Measurements from ENCODE around the gene UBE2V1.

GRCh38 chr20:50062006-50062838 is 50.7 kb downstream of the UBE2V1 start:
- no peak for TF ChIP-seq ZNF592 (IDR thresholded peaks at IDR 0.05)
- no peak for TF ChIP-seq CBX3 (IDR thresholded peaks at IDR 0.05; ENCODE audit: borderline replicate concordance, low read depth)
- TF ChIP-seq POLR2A (IDR thresholded peaks at IDR 0.05; ENCODE audit: low read depth, low read length), result no peak
- no peak for TF ChIP-seq BHLHE40 (IDR thresholded peaks at IDR 0.05; ENCODE audit: borderline replicate concordance in 1 of 2, low read depth in 2 of 2, low read length in 1 of 2)
- no peak for TF ChIP-seq EZH2 (IDR thresholded peaks at IDR 0.05; ENCODE audit: borderline replicate concordance, control insufficient read depth, low read depth, low read length)
- TF ChIP-seq STAT1 (conservative IDR thresholded peaks at IDR 0.05), result no peak
- no peak for TF ChIP-seq USF1 (IDR thresholded peaks at IDR 0.05; ENCODE audit: borderline replicate concordance, extremely low read length, insufficient read depth, low read depth, low read length)
- no peak for TF ChIP-seq EGR1 (IDR thresholded peaks at IDR 0.05; ENCODE audit: borderline replicate concordance in 1 of 2, low read depth in 2 of 2, low read length in 2 of 2)
- no peak for TF ChIP-seq NR2F1 (conservative IDR thresholded peaks at IDR 0.05)

All from GM12878 (cell line).